HCT116 (cell line): Measurements from ENCODE around the gene HTR7. TPM values are rescaled to one million over a fixed set of nuclear protein-coding genes. Genes with fewer than 3 reads are reported as not detected.

Source experiments
- ATAC-seq: fragments of 200-7000 bp; cut with Tn5 transposase; 2 replicates; pipeline ENCODE4 v1.9.1; 2020; ENCODE audit warnings: mild to moderate bottlenecking, moderate library complexity
- BruUV-seq: library from RNA; stranded (reverse); fragments of 400-500 nt; replicated peaks from 2 replicates; lab custom pipeline; 2021; lab: Mats Ljungman, UMichigan
- CTCF ChIA-PET: fragments of 300-600 bp; sonication (Branson Sonifier 250); formaldehyde crosslinking; loops from one replicate; lab custom pipeline; 2021; ENCODE audit warnings: antibody characterized with exemption; lab: Charles Lee
- POLR2A ChIA-PET: fragments of 300-600, 350-600 bp; sonication (Branson Sonifier 250); formaldehyde crosslinking; loops from one replicate; lab custom pipeline; 2021; ENCODE audit warnings: antibody characterized with exemption; lab: Charles Lee
- RAD21 ChIA-PET, 2 experiments: fragments of 300-600 bp; sonication (Branson Sonifier 250); formaldehyde crosslinking; loops; one replicate each; lab custom pipeline; 2023; ENCODE audit warnings: low total read pairs in 2 of 2; ENCODE audit not compliant: uncharacterized antibody in 2 of 2, unreplicated experiment in 2 of 2, low non-redundant PET in 1 of 2; lab: Charles Lee
- DNase-seq: peaks from one replicate; pipeline ENCODE4 v3.0.0-alpha.2; 2010; ENCODE audit warnings: low read depth, low spot score
- H2AFZ ChIP-seq: fragments of 200-600 bp; shearing (Covaris generic), sonication (generic); 2 replicates; pipeline ENCODE4 v1.6.1; 2017; ENCODE audit warnings: low read depth, mixed run types, mixed read lengths, antibody characterized with exemption, low read length; ENCODE audit not compliant: poor library complexity, severe bottlenecking
- H3K27ac ChIP-seq: 2 replicates; pipeline ENCODE4 v1.5.1; 2012; ENCODE audit warnings: low read depth, low read length
- H3K27me3 ChIP-seq: fragments of 200-600 bp; sonication (generic); 2 replicates; pipeline ENCODE4 v1.6.1; 2016; ENCODE audit warnings: mixed run types, low read length, mixed read lengths; ENCODE audit not compliant: insufficient read depth
- H3K36me3 ChIP-seq, 2 experiments: fragments of 200-500 bp in 1 of 2; fragments of 200-600 bp in 1 of 2; sonication (Bioruptor generic) in 1 of 2; sonication (generic) in 1 of 2; 2 replicates each; pipeline versions ENCODE4 v1.5.1 to v1.6.1; 2014 to 2016; ENCODE audit warnings: low read length in 2 of 2, inconsistent platforms in 1 of 2, mixed read lengths in 1 of 2, mixed run types in 1 of 2; ENCODE audit not compliant: insufficient read depth in 2 of 2, control insufficient read depth in 1 of 2
- H3K4me1 ChIP-seq, 2 experiments: fragments of 200-600 bp in 1 of 2; sonication (generic) in 1 of 2; 2 replicates each; pipeline versions ENCODE4 v1.5.1 to v1.6.1; 2012 to 2017; ENCODE audit warnings: low read length in 2 of 2, inconsistent platforms in 1 of 2, mild to moderate bottlenecking in 1 of 2, mixed read lengths in 1 of 2, mixed run types in 1 of 2, moderate library complexity in 1 of 2; ENCODE audit not compliant: insufficient read depth in 2 of 2, control insufficient read depth in 1 of 2
- H3K4me2 ChIP-seq: fragments of 200-600 bp; sonication (generic); 2 replicates; pipeline ENCODE4 v1.6.1; 2017; ENCODE audit warnings: mixed run types, low read length, mixed read lengths
- H3K4me3 ChIP-seq, 2 experiments: fragments of 200-600 bp in 1 of 2; sonication (generic) in 1 of 2; replicated peaks in 1 of 2; 2 replicates each; pipeline ENCODE4 v1.5.1; 2011 to 2016; ENCODE audit warnings: low read length in 2 of 2, control low read depth in 1 of 2, low read depth in 1 of 2, mild to moderate bottlenecking in 1 of 2, mixed read lengths in 1 of 2, mixed run types in 1 of 2
- H3K79me2 ChIP-seq: fragments of 200-600 bp; sonication (generic); 2 replicates; pipeline ENCODE4 v1.6.1; 2017; ENCODE audit warnings: mild to moderate bottlenecking, mixed run types, low read length, moderate library complexity, mixed read lengths; ENCODE audit not compliant: insufficient read depth
- H3K9ac ChIP-seq: fragments of 200-600 bp; sonication (generic); 2 replicates; pipeline ENCODE4 v1.6.1; 2016; ENCODE audit warnings: low read length, mixed read lengths
- H3K9me2 ChIP-seq: fragments of 200-600 bp; sonication (generic), shearing (Covaris generic); 2 replicates; pipeline ENCODE4 v1.6.1; 2017; ENCODE audit warnings: mixed run types, mild to moderate bottlenecking, moderate library complexity; ENCODE audit not compliant: insufficient read depth
- H3K9me3 ChIP-seq, 2 experiments: fragments of 200-500 bp in 1 of 2; fragments of 200-600 bp in 1 of 2; sonication (Bioruptor generic) in 1 of 2; sonication (generic) in 1 of 2; 2 replicates each; pipeline ENCODE4 v1.6.1; 2014 to 2017; ENCODE audit warnings: low read length in 2 of 2, mixed read lengths in 2 of 2, inconsistent platforms in 1 of 2, low read depth in 1 of 2, mild to moderate bottlenecking in 1 of 2, mixed run types in 1 of 2, moderate library complexity in 1 of 2; ENCODE audit not compliant: control insufficient read depth in 1 of 2, insufficient read depth in 1 of 2
- H4K20me1 ChIP-seq: fragments of 200-600 bp; sonication (generic), shearing (Covaris generic); 2 replicates; pipeline ENCODE4 v1.6.1; 2017; ENCODE audit warnings: mixed run types, mild to moderate bottlenecking, moderate library complexity; ENCODE audit not compliant: insufficient read depth
- CBX3 ChIP-seq: IDR thresholded peaks from 2 replicates; pipeline ENCODE4 v1.6.1; 2012; ENCODE audit warnings: low read depth
- EGR1 ChIP-seq: IDR thresholded peaks from 2 replicates; pipeline ENCODE4 v1.6.1; 2012; ENCODE audit warnings: low read depth
- ELF1 ChIP-seq: IDR thresholded peaks from 2 replicates; pipeline ENCODE4 v1.6.1; 2012; ENCODE audit warnings: low read depth, borderline replicate concordance
- EZH2 ChIP-seq: fragments of 200-600 bp; sonication (generic); IDR thresholded peaks from 2 replicates; pipeline ENCODE4 v1.6.1; 2017; ENCODE audit warnings: antibody characterized with exemption, mixed run types
- EZH2phosphoT487 ChIP-seq: fragments of 200-600 bp; IDR thresholded peaks from 2 replicates; pipeline ENCODE4 v1.6.1; 2018; ENCODE audit warnings: antibody characterized with exemption, borderline replicate concordance
- JUND ChIP-seq: IDR thresholded peaks from 2 replicates; pipeline ENCODE4 v1.6.1; 2012
- POLR2AphosphoS5 ChIP-seq: IDR thresholded peaks from 2 replicates; pipeline ENCODE4 v1.6.1; 2011; ENCODE audit warnings: mild to moderate bottlenecking, low read depth, low read length, moderate library complexity
- RAD21 ChIP-seq: IDR thresholded peaks from 2 replicates; pipeline ENCODE4 v1.6.1; 2012; ENCODE audit warnings: low read depth, mild to moderate bottlenecking
- REST ChIP-seq: IDR thresholded peaks from 2 replicates; pipeline ENCODE4 v1.6.1; 2012; ENCODE audit warnings: low read depth
- SIN3A ChIP-seq: IDR thresholded peaks from 2 replicates; pipeline ENCODE4 v1.6.1; 2012; ENCODE audit warnings: low read depth
- SP1 ChIP-seq: IDR thresholded peaks from 2 replicates; pipeline ENCODE4 v1.6.1; 2012; ENCODE audit warnings: low read depth
- SRF ChIP-seq: IDR thresholded peaks from 2 replicates; pipeline ENCODE4 v1.6.1; 2012; ENCODE audit warnings: low read depth
- TCF7L2 ChIP-seq: IDR thresholded peaks from 2 replicates; pipeline ENCODE4 v1.7.0; 2011; ENCODE audit warnings: borderline replicate concordance, inconsistent platforms; ENCODE audit not compliant: insufficient read depth, insufficient read length; ENCODE audit errors: extremely low read depth
- YY1 ChIP-seq: IDR thresholded peaks from 2 replicates; pipeline ENCODE4 v1.6.1; 2011; ENCODE audit warnings: low read length, low read depth, moderate library complexity, mild to moderate bottlenecking; ENCODE audit not compliant: insufficient replicate concordance; ENCODE audit errors: extremely low read depth
- ZNF274 ChIP-seq: fragments of 200-500 bp; sonication (Bioruptor generic); IDR thresholded peaks from 2 replicates; pipeline ENCODE4 v1.6.1; 2014; ENCODE audit warnings: mild to moderate bottlenecking, low read depth, low read length, inconsistent platforms
- intact Hi-C: fragments of 100-400 bp; cut with micrococcal nuclease; formaldehyde crosslinking; loops from 2 replicates; pipeline ENCODE4 v1.10.0; 2022
- total RNA-seq: library from RNA; stranded (reverse); gene quantifications from one replicate; pipeline ENCODE4 v1.2.1, GENCODE V29; 2021; ENCODE audit not compliant: unreplicated experiment
- TF ChIP-seq, protein P1 (sequence below), 3 experiments: fragments of 200-600 bp in 1 of 3; sonication (generic) in 1 of 3; IDR thresholded peaks in 2 of 3; conservative IDR thresholded peaks in 1 of 3; 2 replicates each; pipeline ENCODE4 v1.5.1; 2012 to 2017; ENCODE audit warnings: low read depth in 2 of 3, low read length in 2 of 3, antibody characterized with exemption in 1 of 3, borderline replicate concordance in 1 of 3, control low read depth in 1 of 3, mild to moderate bottlenecking in 1 of 3, mixed read lengths in 1 of 3, mixed run types in 1 of 3, moderate library complexity in 1 of 3; ENCODE audit not compliant: insufficient read depth in 1 of 3
- TF ChIP-seq, protein P2 (sequence below): IDR thresholded peaks from 2 replicates; pipeline ENCODE4 v1.6.1; 2011; ENCODE audit warnings: mild to moderate bottlenecking, low read length, moderate library complexity; ENCODE audit not compliant: insufficient replicate concordance; ENCODE audit errors: extremely low read depth
- TF ChIP-seq, protein P3 (sequence below): IDR thresholded peaks from 2 replicates; pipeline ENCODE4 v1.6.1; 2012

The HTR7 gene
- total RNA-seq, 1 experiment from 2014 or later = 32.2 TPM

- BruUV-seq = no TSS peak
- ChIA-PET RAD21 (no interaction called here), POLR2A (no interaction called here), CTCF (interaction anchor here (1.0 kb wide), 2 partner anchors 8 to 424 kb away, joined by 4 to 7 read pairs; no protein-coding TSS in a partner anchor)
- intact Hi-C loops = no loop called here
- peak; percentile 100 for ATAC-seq
- Histone ChIP-seq H3K4me3 (peak within 1 kb of the TSS; percentile 86 to 92), H3K4me2 (peak within 1 kb of the TSS; percentile 83), H4K20me1 (no peaks in the 10 kb centered on the region), H3K27me3 (no peaks in the 10 kb centered on the region), H3K36me3 (peaks cover 13 to 15% of the 10 kb centered on the region in 2 experiments; a peak in 3 of 4 replicates), H3K27ac (peak within 1 kb of the TSS; percentile 55), H2AFZ (peak within 1 kb of the TSS; percentile 78), H3K9ac (peak within 1 kb of the TSS; percentile 75), H3K79me2 (peaks cover 38% of the 10 kb centered on the region), H3K4me1 (peaks cover 6 to 17% of the 10 kb centered on the region in 2 experiments; a peak in 3 of 4 replicates), H3K9me2 (no peaks in the 10 kb centered on the region), H3K9me3 (peaks cover 0 to 7% of the 10 kb centered on the region in 2 experiments; a peak in 2 of 4 replicates)
- DNase-seq = no peak
- TF ChIP-seq JUND = no peak
- TF ChIP-seq RAD21 = no peak
- no peak for TF ChIP-seq REST
- peak; percentile 92 for TF ChIP-seq YY1
- TF ChIP-seq EZH2 = no peak
- TF ChIP-seq ZNF274 = no peak
- peak; percentile 79 for TF ChIP-seq CBX3
- TF ChIP-seq SRF = no peak
- no peak for TF ChIP-seq EZH2phosphoT487
- no peak for TF ChIP-seq EGR1
- peak; percentile 82 for TF ChIP-seq POLR2AphosphoS5
- no peak for TF ChIP-seq ELF1
- TF ChIP-seq, protein P1, sequence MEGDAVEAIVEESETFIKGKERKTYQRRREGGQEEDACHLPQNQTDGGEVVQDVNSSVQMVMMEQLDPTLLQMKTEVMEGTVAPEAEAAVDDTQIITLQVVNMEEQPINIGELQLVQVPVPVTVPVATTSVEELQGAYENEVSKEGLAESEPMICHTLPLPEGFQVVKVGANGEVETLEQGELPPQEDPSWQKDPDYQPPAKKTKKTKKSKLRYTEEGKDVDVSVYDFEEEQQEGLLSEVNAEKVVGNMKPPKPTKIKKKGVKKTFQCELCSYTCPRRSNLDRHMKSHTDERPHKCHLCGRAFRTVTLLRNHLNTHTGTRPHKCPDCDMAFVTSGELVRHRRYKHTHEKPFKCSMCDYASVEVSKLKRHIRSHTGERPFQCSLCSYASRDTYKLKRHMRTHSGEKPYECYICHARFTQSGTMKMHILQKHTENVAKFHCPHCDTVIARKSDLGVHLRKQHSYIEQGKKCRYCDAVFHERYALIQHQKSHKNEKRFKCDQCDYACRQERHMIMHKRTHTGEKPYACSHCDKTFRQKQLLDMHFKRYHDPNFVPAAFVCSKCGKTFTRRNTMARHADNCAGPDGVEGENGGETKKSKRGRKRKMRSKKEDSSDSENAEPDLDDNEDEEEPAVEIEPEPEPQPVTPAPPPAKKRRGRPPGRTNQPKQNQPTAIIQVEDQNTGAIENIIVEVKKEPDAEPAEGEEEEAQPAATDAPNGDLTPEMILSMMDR (IDR thresholded peaks at IDR 0.05 in 2 of 3, conservative IDR thresholded peaks at IDR 0.05 in 1 of 3; ENCODE audit: borderline replicate concordance in 1 of 3, insufficient read depth in 1 of 3, low read depth in 2 of 3, low read length in 2 of 3) = no peak
- TF ChIP-seq, protein P2, sequence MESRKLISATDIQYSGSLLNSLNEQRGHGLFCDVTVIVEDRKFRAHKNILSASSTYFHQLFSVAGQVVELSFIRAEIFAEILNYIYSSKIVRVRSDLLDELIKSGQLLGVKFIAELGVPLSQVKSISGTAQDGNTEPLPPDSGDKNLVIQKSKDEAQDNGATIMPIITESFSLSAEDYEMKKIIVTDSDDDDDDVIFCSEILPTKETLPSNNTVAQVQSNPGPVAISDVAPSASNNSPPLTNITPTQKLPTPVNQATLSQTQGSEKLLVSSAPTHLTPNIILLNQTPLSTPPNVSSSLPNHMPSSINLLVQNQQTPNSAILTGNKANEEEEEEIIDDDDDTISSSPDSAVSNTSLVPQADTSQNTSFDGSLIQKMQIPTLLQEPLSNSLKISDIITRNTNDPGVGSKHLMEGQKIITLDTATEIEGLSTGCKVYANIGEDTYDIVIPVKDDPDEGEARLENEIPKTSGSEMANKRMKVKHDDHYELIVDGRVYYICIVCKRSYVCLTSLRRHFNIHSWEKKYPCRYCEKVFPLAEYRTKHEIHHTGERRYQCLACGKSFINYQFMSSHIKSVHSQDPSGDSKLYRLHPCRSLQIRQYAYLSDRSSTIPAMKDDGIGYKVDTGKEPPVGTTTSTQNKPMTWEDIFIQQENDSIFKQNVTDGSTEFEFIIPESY = no peak
- TF ChIP-seq SP1 = peak; percentile 65
- TF ChIP-seq, protein P3, sequence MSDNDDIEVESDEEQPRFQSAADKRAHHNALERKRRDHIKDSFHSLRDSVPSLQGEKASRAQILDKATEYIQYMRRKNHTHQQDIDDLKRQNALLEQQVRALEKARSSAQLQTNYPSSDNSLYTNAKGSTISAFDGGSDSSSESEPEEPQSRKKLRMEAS = peak; percentile 68
- 0 out of 2 replicates have a peak, but pooled peaks have one; percentile 50 for TF ChIP-seq SIN3A
- no peak for TF ChIP-seq TCF7L2
Measured at GRCh38 chr10:90871766-90872647, 14.2 kb upstream of the HTR7 start, which contains the start of gene RPP30. TSS of gene RPP30 (plus strand) at chr10:90871974. CDS start at chr10:90871987, 13 bp downstream.
